ENCODE data around the gene MROH2B.

Gene MROH2B

DNA sequence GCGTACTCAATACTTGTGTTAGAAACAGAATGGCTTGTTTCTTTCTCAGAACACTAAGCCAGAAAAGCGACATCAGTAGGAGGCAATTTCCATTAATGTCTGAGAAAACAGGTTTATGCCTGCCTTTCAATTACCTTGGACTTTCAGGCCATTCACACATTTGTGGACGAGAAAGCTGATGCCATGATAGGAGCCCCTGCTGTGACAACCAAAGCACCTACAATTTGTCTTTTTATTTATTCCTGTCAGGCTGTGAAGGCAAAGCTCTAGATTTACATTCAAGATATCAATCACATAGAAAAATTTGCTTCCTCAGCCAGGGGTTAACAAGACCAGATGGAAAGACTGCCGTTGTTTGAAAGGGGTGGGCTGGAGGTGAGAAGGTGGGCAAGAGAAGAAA lies 85.6 kb downstream of the MROH2B start:
- Histone ChIP-seq H3K4me3 (ENCODE audit: low read depth, low read length) (no peak overlapping the region), H3K4me1 (ENCODE audit: control insufficient read depth, insufficient read depth, low read length) (no peaks in the 10 kb centered on the region), H3K9me3 (ENCODE audit: control insufficient read depth, insufficient read depth, low read length) (no peaks in the 10 kb centered on the region), H3K36me3 (ENCODE audit: control insufficient read depth, insufficient read depth, low read length) (no peaks in the 10 kb centered on the region), H3K27me3 (ENCODE audit: control insufficient read depth, insufficient read depth, low read length) (no peaks in the 10 kb centered on the region), H3K9ac (ENCODE audit: low read depth, low read length) (no peak overlapping the region)

DNA sequence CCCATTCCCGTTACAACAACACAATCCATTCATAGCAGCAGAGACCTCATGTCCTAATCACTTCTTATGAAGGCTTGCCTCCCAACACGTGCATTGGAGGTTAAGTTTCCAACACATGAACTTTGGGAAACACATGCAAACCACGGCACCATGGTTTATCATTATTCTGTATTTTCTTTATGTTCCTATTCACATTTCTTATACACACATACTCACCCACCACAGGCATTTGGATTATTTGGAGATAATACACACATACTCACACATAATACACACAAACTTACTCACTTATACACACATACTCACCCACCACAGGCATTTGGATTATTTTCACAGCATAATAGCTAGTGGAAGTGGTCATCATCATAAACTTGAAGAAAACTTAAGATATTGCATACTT lies 86.3 kb downstream of the MROH2B start:
- Histone ChIP-seq H3K9me3 (ENCODE audit: control insufficient read depth, insufficient read depth, low read length) (no peaks in the 10 kb centered on the region), H3K9ac (ENCODE audit: low read depth, low read length) (no peak overlapping the region), H3K36me3 (ENCODE audit: control insufficient read depth, insufficient read depth, low read length) (no peaks in the 10 kb centered on the region), H3K4me3 (ENCODE audit: low read depth, low read length) (no peak overlapping the region), H3K4me1 (ENCODE audit: control insufficient read depth, insufficient read depth, low read length) (no peaks in the 10 kb centered on the region), H3K27me3 (ENCODE audit: control insufficient read depth, insufficient read depth, low read length) (no peaks in the 10 kb centered on the region)

DNA sequence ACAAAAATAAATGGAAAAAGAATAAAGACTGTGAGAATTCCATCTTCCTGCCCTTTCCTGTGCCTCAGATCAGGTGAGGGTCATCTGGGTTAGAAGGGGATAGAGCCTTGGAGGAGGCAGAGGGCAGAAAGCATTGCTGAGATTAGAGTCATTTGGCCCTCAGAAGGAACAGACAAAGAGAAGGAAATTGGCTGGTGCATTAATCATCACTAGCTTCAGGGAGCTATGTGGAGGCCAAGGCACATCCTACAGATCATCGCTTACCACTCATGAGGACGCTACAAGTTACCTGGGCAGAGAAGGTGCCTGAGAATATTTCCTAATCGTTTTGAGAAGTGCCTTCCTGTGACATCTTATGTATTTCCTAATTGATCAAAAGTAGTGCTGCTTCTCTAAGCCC lies 87.4 kb downstream of the MROH2B start:
- Histone ChIP-seq H3K9me3 (ENCODE audit: control insufficient read depth, insufficient read depth, low read length) (no peaks in the 10 kb centered on the region), H3K4me3 (ENCODE audit: low read depth, low read length) (no peak overlapping the region), H3K4me1 (ENCODE audit: control insufficient read depth, insufficient read depth, low read length) (no peaks in the 10 kb centered on the region), H3K36me3 (ENCODE audit: control insufficient read depth, insufficient read depth, low read length) (no peaks in the 10 kb centered on the region), H3K9ac (ENCODE audit: low read depth, low read length) (no peak overlapping the region), H3K27me3 (ENCODE audit: control insufficient read depth, insufficient read depth, low read length) (no peaks in the 10 kb centered on the region)

DNA sequence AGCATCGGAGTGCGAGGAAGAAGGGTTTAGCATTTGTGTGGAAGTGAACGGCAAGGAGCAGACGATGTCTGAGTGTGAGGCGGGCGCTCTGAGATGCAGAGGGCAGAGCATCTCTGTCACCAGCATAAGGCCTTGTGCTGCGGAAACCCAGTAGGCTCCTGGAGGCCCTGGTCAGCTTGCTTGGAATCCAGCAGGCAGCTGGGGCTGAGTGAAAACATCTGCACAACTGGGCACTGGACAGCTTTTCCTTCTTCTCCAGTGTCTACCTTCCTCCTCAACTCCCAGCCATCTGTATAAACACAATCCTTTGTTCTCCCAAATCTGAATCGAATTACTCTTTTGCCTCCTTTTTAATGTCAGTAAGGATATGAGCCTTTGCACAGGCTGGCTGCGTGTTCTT lies 89.7 kb downstream of the MROH2B start:
- Histone ChIP-seq H3K4me3 (ENCODE audit: low read depth, low read length) (no peak overlapping the region), H3K4me1 (ENCODE audit: control insufficient read depth, insufficient read depth, low read length) (no peaks in the 10 kb centered on the region), H3K27me3 (ENCODE audit: control insufficient read depth, insufficient read depth, low read length) (no peaks in the 10 kb centered on the region), H3K36me3 (ENCODE audit: control insufficient read depth, insufficient read depth, low read length) (no peaks in the 10 kb centered on the region), H3K9ac (ENCODE audit: low read depth, low read length) (no peak overlapping the region), H3K9me3 (ENCODE audit: control insufficient read depth, insufficient read depth, low read length) (no peaks in the 10 kb centered on the region)

DNA sequence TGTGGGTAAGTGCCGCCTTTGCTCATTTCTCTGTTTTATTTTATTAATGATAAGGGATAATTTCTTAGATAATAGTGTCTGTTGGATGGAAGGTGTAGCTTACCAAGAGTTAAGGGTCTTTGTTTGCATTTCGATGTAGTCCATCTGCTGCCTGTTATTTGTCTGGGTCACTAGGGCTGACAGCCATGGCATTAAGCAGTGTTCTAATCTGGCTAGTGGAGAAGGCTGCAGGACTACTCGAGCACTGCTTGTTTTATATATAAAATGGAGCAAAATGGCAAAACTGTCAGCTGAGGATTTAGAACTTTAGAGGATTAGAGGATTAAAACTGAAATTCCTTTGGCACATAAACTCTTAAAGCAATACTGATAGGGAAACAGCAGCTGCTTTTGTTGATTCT lies 94.3 kb downstream of the MROH2B start:
- Histone ChIP-seq H3K9me3 (ENCODE audit: control insufficient read depth, insufficient read depth, low read length) (no peaks in the 10 kb centered on the region), H3K27me3 (ENCODE audit: control insufficient read depth, insufficient read depth, low read length) (no peaks in the 10 kb centered on the region), H3K36me3 (ENCODE audit: control insufficient read depth, insufficient read depth, low read length) (no peaks in the 10 kb centered on the region), H3K4me3 (ENCODE audit: low read depth, low read length) (no peak overlapping the region), H3K4me1 (ENCODE audit: control insufficient read depth, insufficient read depth, low read length) (no peaks in the 10 kb centered on the region), H3K9ac (ENCODE audit: low read depth, low read length) (no peak overlapping the region)

DNA sequence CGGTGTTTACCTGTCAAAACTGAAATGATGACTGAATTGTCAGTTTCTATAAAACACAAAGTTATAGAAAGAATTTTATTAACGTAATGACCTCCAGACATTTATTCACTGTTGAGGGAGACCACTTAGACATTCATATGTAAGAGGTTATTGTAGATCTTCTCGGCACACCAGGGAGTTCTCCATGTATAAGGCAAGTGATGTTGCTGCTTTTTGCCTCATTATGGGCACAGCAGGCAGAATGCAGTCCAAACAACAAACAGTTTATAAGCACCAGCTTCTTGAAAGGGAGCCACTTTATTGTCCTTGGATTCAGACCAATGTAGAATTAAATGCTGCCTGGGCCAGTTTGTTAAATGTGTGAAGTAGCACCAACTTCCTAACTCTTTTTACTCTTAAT lies 95.1 kb downstream of the MROH2B start:
- H3K9me3 ChIP-seq (ENCODE audit: control insufficient read depth, insufficient read depth, low read length) = no peaks in the 10 kb centered on the region
- no peak overlapping the region for H3K9ac ChIP-seq (ENCODE audit: low read depth, low read length)
- no peaks in the 10 kb centered on the region for H3K36me3 ChIP-seq (ENCODE audit: control insufficient read depth, insufficient read depth, low read length)
- no peaks in the 10 kb centered on the region for H3K27me3 ChIP-seq (ENCODE audit: control insufficient read depth, insufficient read depth, low read length)
- H3K4me3 ChIP-seq (ENCODE audit: low read depth, low read length) = no peak overlapping the region
- no peaks in the 10 kb centered on the region for H3K4me1 ChIP-seq (ENCODE audit: control insufficient read depth, insufficient read depth, low read length)

DNA sequence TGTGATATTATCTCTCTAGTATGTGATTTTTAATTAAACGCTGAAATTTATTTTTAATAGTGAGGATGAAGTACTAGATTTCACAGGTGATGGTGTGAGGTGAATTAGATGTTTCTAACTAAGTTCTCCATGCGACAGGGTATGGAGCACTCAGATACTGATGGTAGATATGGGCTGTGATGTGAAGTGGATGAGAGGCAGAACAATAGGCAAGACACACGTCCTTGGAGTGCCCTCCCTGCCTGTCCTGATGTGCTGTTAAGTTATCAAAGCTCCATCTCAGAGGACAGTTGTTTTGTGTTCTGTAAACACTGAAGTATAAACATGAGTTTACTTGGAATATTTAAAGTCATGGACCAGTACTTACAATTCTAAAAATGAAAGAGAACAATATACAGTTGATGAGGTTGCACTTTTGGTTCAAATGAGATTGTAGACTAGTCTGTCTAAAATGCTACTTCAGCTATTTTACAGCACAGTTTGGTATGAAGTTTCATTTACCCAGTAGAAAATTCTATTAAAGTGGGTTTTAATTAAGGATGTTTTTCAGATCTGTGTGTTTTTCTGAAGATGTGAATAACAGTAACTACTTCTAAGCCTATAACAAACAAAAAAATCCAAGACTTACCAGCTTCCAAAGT lies 97.7 kb downstream of the MROH2B start:
- Histone ChIP-seq H3K4me3 (ENCODE audit: low read depth, low read length) (no peak overlapping the region), H3K9ac (ENCODE audit: low read depth, low read length) (no peak overlapping the region), H3K4me1 (ENCODE audit: control insufficient read depth, insufficient read depth, low read length) (no peaks in the 10 kb centered on the region), H3K9me3 (ENCODE audit: control insufficient read depth, insufficient read depth, low read length) (no peaks in the 10 kb centered on the region), H3K36me3 (ENCODE audit: control insufficient read depth, insufficient read depth, low read length) (no peaks in the 10 kb centered on the region), H3K27me3 (ENCODE audit: control insufficient read depth, insufficient read depth, low read length) (no peaks in the 10 kb centered on the region)

DNA sequence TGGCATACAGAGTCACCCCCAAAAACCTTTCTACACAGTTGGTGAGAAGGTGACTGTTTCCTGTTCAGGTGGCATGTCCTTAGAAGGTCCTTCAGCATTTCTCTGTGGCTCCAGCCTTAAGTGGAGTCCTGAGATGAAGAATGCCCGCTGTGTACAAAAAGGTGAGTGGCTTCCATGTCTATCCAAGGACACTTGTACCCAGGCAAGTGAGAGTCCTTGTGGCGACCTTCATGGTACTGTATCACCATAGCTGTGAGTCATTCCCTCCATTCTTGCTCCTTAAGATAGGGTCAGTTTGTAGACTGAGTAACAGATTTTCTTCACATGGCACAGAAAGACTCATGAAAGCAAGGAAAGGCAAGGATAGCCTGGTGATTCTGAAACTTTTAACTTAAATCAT lies 98.7 kb downstream of the MROH2B start:
- Histone ChIP-seq H3K9me3 (ENCODE audit: control insufficient read depth, insufficient read depth, low read length) (no peaks in the 10 kb centered on the region), H3K27me3 (ENCODE audit: control insufficient read depth, insufficient read depth, low read length) (no peaks in the 10 kb centered on the region), H3K4me3 (ENCODE audit: low read depth, low read length) (no peak overlapping the region), H3K4me1 (ENCODE audit: control insufficient read depth, insufficient read depth, low read length) (no peaks in the 10 kb centered on the region), H3K36me3 (ENCODE audit: control insufficient read depth, insufficient read depth, low read length) (no peaks in the 10 kb centered on the region), H3K9ac (ENCODE audit: low read depth, low read length) (no peak overlapping the region)

DNA sequence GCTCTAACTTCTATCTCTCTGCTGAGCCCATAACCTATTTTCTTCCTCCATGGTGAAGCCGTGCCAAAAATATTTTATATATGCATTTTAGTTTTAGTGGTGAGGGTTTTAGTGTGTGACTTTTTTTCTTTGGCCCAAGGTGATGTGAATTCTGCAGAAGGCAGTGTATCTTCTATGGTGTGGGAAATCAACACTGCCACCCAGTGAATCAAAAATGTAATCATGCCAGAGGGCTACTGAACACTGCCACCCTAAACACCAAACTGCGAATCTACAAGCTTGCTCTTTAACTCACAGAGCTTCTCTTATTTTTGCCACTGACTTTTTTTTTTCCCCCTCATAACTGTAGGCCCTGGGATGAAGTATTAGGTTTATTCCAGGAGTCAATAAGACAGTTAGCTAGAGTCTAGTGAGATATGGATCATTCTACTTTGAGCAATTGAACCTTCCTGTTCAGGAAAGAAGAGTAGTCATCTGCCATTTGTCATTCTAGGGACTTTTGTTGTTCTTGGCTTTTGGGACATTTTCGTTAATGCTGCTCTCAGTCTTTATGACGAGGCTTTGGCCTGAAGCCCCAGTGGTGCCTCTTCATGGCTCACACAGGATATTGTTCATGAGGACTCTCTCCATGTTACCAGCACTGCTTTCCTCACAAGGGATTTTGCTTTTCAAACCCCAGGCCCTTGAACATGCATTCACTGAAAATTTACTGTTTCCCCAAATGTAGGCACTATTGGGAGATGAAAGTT lies 108.8 kb downstream of the MROH2B start:
- H3K27me3 ChIP-seq (ENCODE audit: control insufficient read depth, insufficient read depth, low read length) = no peaks in the 10 kb centered on the region
- no peak overlapping the region for H3K4me3 ChIP-seq (ENCODE audit: low read depth, low read length)
- no peak overlapping the region for H3K9ac ChIP-seq (ENCODE audit: low read depth, low read length)
- peaks cover 3% of the 10 kb centered on the region for H3K4me1 ChIP-seq (ENCODE audit: control insufficient read depth, insufficient read depth, low read length)
- no peaks in the 10 kb centered on the region for H3K9me3 ChIP-seq (ENCODE audit: control insufficient read depth, insufficient read depth, low read length)
- H3K36me3 ChIP-seq (ENCODE audit: control insufficient read depth, insufficient read depth, low read length) = no peaks in the 10 kb centered on the region

DNA sequence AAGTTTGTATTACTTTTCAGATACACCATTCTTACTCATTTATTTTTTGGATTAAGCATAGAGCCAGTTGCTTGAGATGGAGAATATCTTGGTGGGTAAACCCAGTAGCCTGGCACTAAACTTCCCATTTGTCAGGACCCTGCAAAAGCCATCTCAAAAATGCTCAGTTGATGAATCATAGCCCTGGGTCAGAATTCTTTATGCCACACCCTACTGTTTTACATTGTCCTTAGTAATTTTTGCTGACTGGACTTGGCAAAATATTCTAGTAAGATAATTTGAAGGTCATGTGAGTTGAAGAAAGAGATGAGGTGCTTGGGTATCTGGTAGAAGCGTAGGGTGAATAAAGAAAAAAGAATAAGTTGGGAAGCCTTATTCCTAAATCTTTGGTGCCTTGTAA lies 111.1 kb downstream of the MROH2B start:
- Histone ChIP-seq H3K27me3 (ENCODE audit: control insufficient read depth, insufficient read depth, low read length) (no peaks in the 10 kb centered on the region), H3K9ac (ENCODE audit: low read depth, low read length) (no peak overlapping the region), H3K36me3 (ENCODE audit: control insufficient read depth, insufficient read depth, low read length) (no peaks in the 10 kb centered on the region), H3K4me1 (ENCODE audit: control insufficient read depth, insufficient read depth, low read length) (peaks cover 3% of the 10 kb centered on the region), H3K4me3 (ENCODE audit: low read depth, low read length) (no peak overlapping the region), H3K9me3 (ENCODE audit: control insufficient read depth, insufficient read depth, low read length) (no peaks in the 10 kb centered on the region)

DNA sequence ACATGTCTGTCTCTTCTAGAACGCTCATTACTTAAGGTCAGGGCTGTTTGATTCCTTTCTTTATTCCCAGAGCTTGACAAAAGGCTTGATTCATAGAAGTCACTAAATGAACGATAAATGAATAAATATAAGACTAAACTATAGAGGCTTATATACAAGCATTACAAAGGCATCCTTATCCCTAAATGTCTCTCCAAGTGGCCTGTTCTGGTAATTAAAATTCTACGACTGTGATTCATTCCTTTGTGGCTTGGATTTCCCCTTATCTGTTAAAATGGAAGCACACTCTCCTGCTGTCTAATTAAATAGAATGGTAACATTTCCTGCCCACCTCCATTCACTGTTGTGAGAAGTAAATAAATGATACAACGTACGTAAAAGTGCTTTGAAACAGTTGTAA lies 112.3 kb downstream of the MROH2B start:
- H3K4me1 ChIP-seq (ENCODE audit: control insufficient read depth, insufficient read depth, low read length) = peaks cover 3% of the 10 kb centered on the region
- H3K36me3 ChIP-seq (ENCODE audit: control insufficient read depth, insufficient read depth, low read length) = no peaks in the 10 kb centered on the region
- H3K4me3 ChIP-seq (ENCODE audit: low read depth, low read length) = no peak overlapping the region
- no peaks in the 10 kb centered on the region for H3K9me3 ChIP-seq (ENCODE audit: control insufficient read depth, insufficient read depth, low read length)
- no peaks in the 10 kb centered on the region for H3K27me3 ChIP-seq (ENCODE audit: control insufficient read depth, insufficient read depth, low read length)
- H3K9ac ChIP-seq (ENCODE audit: low read depth, low read length) = no peak overlapping the region

DNA sequence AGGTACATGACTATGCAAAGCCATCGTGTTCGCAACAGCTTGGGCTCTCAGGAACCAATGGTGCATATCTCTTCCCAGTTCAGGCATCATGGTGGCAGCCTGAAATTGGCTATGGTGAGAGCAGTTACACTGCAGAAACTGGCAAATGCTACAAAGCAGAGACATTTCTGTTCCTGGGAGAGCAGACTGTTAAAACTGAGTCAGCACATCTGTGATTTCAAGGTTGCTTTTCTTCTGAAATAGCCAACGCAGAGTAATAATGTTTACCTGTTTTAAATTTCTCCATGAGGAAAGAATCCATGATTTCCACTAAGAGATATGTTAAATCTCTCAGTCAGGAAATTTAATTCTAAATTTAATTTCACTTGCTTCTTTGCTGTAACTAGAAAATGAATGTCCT lies 114.1 kb downstream of the MROH2B start:
- H3K9ac ChIP-seq (ENCODE audit: low read depth, low read length) = no peak overlapping the region
- H3K9me3 ChIP-seq (ENCODE audit: control insufficient read depth, insufficient read depth, low read length) = no peaks in the 10 kb centered on the region
- H3K27me3 ChIP-seq (ENCODE audit: control insufficient read depth, insufficient read depth, low read length) = no peaks in the 10 kb centered on the region
- H3K4me3 ChIP-seq (ENCODE audit: low read depth, low read length) = no peak overlapping the region
- peaks cover 3% of the 10 kb centered on the region for H3K4me1 ChIP-seq (ENCODE audit: control insufficient read depth, insufficient read depth, low read length)
- no peaks in the 10 kb centered on the region for H3K36me3 ChIP-seq (ENCODE audit: control insufficient read depth, insufficient read depth, low read length)
